CD14-positive monocyte (primary cell): ENCODE measurements around the gene KIZ. TPM values are rescaled to one million over a fixed set of nuclear protein-coding genes. Genes with fewer than 3 reads are reported as not detected.

Source experiments
- DNase-seq, 3 donors: peaks; one replicate each; pipeline ENCODE4 v3.0.0-alpha.2; 2011 to 2022
- H2AFZ ChIP-seq: 2 replicates; pipeline ENCODE4 v1.6.0; 2012; ENCODE audit warnings: mild to moderate bottlenecking, low read depth, low read length, inconsistent platforms; ENCODE audit not compliant: insufficient read depth, poor library complexity, severe bottlenecking
- H3K27ac ChIP-seq, 2 donors: 1 replicate in 1 of 2; 2 replicates in 1 of 2; pipeline ENCODE4 v1.5.1; 2012 to 2013; ENCODE audit warnings: low read length in 2 of 2, control low read depth in 1 of 2, inconsistent platforms in 1 of 2, low read depth in 1 of 2, mild to moderate bottlenecking in 1 of 2
- H3K27me3 ChIP-seq, 2 donors: one replicate each; pipeline versions ENCODE4 v1.6.0 to v1.6.1; 2011 to 2013; ENCODE audit warnings: low read length in 2 of 2; ENCODE audit not compliant: control insufficient read depth in 2 of 2, insufficient read depth in 2 of 2
- H3K36me3 ChIP-seq, 2 donors: replicated peaks in 1 of 2; 1 replicate in 1 of 2; 2 replicates in 1 of 2; pipeline versions ENCODE4 v1.5.1 to v1.6.1; 2012 to 2013; ENCODE audit warnings: low read length in 2 of 2, control low read depth in 1 of 2, inconsistent platforms in 1 of 2, mild to moderate bottlenecking in 1 of 2; ENCODE audit not compliant: insufficient read depth in 2 of 2, control insufficient read depth in 1 of 2
- H3K4me1 ChIP-seq, 2 donors: 1 replicate in 1 of 2; 2 replicates in 1 of 2; pipeline versions ENCODE4 v1.5.1 to v1.6.1; 2012 to 2013; ENCODE audit warnings: low read length in 2 of 2, control low read depth in 1 of 2, inconsistent platforms in 1 of 2, mild to moderate bottlenecking in 1 of 2, moderate library complexity in 1 of 2; ENCODE audit not compliant: insufficient read depth in 2 of 2, control insufficient read depth in 1 of 2
- H3K4me2 ChIP-seq: replicated peaks from 2 replicates; pipeline ENCODE3; 2012; ENCODE audit warnings: low read length, moderate library complexity, mild to moderate bottlenecking; ENCODE audit not compliant: poor library complexity, severe bottlenecking; ENCODE audit errors: extremely low read depth
- H3K4me3 ChIP-seq, 3 experiments: fragments of 200-600 bp in 1 of 3; sonication (generic) in 1 of 3; replicated peaks in 1 of 3; 1 replicate in 2 of 3; 2 replicates in 1 of 3; pipeline ENCODE4 v1.5.1; 2011 to 2013; ENCODE audit warnings: low read length in 3 of 3, mild to moderate bottlenecking in 3 of 3, control low read depth in 2 of 3, low read depth in 2 of 3, inconsistent platforms in 1 of 3, moderate library complexity in 1 of 3
- H3K79me2 ChIP-seq: 2 replicates; pipeline ENCODE4 v1.6.0; 2012; ENCODE audit warnings: mild to moderate bottlenecking, control low read depth, inconsistent platforms, low read length, moderate library complexity; ENCODE audit not compliant: insufficient read depth
- H3K9ac ChIP-seq: 2 replicates; pipeline ENCODE4 v1.6.0; 2017; ENCODE audit warnings: low read length, mild to moderate bottlenecking; ENCODE audit not compliant: insufficient read depth, poor library complexity, severe bottlenecking
- H3K9me3 ChIP-seq, 2 donors: replicated peaks in 1 of 2; 1 replicate in 1 of 2; 2 replicates in 1 of 2; pipeline versions ENCODE4 v1.5.1 to v1.6.1; 2012 to 2013; ENCODE audit warnings: low read length in 2 of 2, control low read depth in 1 of 2; ENCODE audit not compliant: control insufficient read depth in 1 of 2, insufficient read depth in 1 of 2
- H4K20me1 ChIP-seq: 2 replicates; pipeline ENCODE4 v1.6.0; 2012; ENCODE audit warnings: mild to moderate bottlenecking, low read length, control low read depth, moderate library complexity; ENCODE audit not compliant: insufficient read depth
- H3K27ac Mint-ChIP-seq, 7 donors: one replicate each; pipeline ENCODE4 v1.8.0; 2020; ENCODE audit warnings: mild to moderate bottlenecking in 7 of 7, mixed read lengths in 7 of 7, moderate library complexity in 6 of 7, inconsistent platforms in 2 of 7
- H3K27me3 Mint-ChIP-seq, 3 donors: one replicate each; pipeline ENCODE4 v1.8.0; 2021 to 2022; ENCODE audit warnings: low read depth in 3 of 3, mild to moderate bottlenecking in 3 of 3, mixed read lengths in 3 of 3, moderate library complexity in 3 of 3, inconsistent platforms in 1 of 3
- H3K36me3 Mint-ChIP-seq, 2 donors: one replicate each; pipeline ENCODE4 v1.8.0; 2020; ENCODE audit warnings: mixed read lengths in 2 of 2, inconsistent platforms in 1 of 2, mild to moderate bottlenecking in 1 of 2
- H3K4me1 Mint-ChIP-seq: one replicate; pipeline ENCODE4 v1.8.0; 2020; ENCODE audit warnings: mild to moderate bottlenecking, mixed read lengths
- H3K4me3 Mint-ChIP-seq, 2 donors: one replicate each; pipeline ENCODE4 v1.8.0; 2020; ENCODE audit warnings: mild to moderate bottlenecking in 2 of 2, mixed read lengths in 2 of 2, moderate library complexity in 1 of 2
- H3K9me3 Mint-ChIP-seq, 7 donors: one replicate each; pipeline ENCODE4 v1.8.0; 2020 to 2022; ENCODE audit warnings: mixed read lengths in 7 of 7, mild to moderate bottlenecking in 6 of 7, moderate library complexity in 6 of 7, inconsistent platforms in 2 of 7
- WGBS: methylation state at CpG from one replicate; pipeline ENCODE4 v1.1.5; 2013; ENCODE audit warnings: missing lambda C conversion rate; ENCODE audit not compliant: insufficient coverage; 5-methylcytosine and 5-hydroxymethylcytosine counted together
- intact Hi-C, 2 donors: fragments of 100-400 bp; cut with micrococcal nuclease; formaldehyde crosslinking; loops; one replicate each; pipeline versions ENCODE4 v1.15.0 to v1.15.1; 2023
- polyA plus RNA-seq, 3 donors: library from polyadenylated mRNA; depleted of rRNA in 1 of 3; unstranded in 2 of 3; stranded (reverse) in 1 of 3; fragments of 300-500 nt in 2 of 3; fragments of >200 nt in 1 of 3; fragmentation: Illumina TruSeq in 2 of 3; gene quantifications; 1 replicate in 2 of 3; 2 replicates in 1 of 3; pipeline ENCODE4 v1.2.3, GENCODE V29; 2012 to 2021
- TF ChIP-seq, protein P1 (sequence below): fragments of 200-600 bp; IDR thresholded peaks from one replicate; pipeline ENCODE4 v1.8.0; 2022; ENCODE audit warnings: antibody characterized with exemption, mild to moderate bottlenecking

Gene KIZ
- polyA plus RNA-seq, 3 donors: 7.2 to 13.2 (median 10.2) TPM

DNA sequence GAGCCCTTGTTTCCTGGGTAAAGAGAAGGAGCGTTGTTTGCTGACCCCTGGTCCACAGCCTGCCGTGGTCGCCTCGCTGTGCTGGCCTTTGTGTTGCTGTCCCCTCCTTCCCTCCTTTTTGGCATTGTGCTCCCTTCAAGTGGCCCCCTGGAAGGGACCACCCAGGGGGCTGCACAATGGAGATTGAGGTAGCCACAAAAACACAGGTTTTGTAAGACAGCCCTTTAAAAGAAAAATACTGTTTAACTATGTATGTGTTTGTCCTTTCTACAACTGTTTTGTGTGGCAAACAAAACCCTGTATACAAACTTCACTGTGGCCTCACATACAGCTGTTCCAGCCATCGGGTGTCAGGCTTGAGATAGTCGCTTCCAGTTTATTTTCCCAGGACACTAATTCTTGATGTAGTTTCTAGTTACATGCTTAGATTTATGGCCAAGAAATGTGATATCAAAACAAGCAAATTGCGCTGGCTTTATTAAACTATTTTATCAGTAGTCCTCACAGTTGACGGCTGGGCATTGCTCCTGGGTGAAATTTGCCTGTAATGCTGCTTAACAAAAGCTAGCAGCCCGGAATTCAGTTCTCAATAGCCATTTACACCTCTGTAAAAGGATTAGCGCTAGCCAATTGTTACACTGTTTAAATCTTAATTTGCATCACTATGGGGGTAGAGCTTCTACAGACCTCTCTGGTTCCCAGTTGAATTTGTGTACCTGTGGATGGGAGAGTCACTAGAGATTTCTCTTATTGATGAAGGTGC is 64.1 kb downstream of the KIZ start:
- no peaks in the 10 kb centered on the region for H3K36me3 ChIP-seq
- intact Hi-C loops: no loop called here
- peaks cover 0 to 1% of the 10 kb centered on the region in 2 donors for H3K36me3 Mint-ChIP-seq
- no peaks in the 10 kb centered on the region for H3K4me1 ChIP-seq
- H3K4me1 Mint-ChIP-seq: peaks cover 4% of the 10 kb centered on the region
- no peak overlapping the region for H3K4me3 Mint-ChIP-seq
- H3K4me3 ChIP-seq: no peak overlapping the region
- H3K9me3 Mint-ChIP-seq: no peaks in the 10 kb centered on the region
- 100% methylated on average over 2 of the region's 10 CpGs for WGBS
- H3K79me2 ChIP-seq: no peaks in the 10 kb centered on the region
- TF ChIP-seq, protein P1, sequence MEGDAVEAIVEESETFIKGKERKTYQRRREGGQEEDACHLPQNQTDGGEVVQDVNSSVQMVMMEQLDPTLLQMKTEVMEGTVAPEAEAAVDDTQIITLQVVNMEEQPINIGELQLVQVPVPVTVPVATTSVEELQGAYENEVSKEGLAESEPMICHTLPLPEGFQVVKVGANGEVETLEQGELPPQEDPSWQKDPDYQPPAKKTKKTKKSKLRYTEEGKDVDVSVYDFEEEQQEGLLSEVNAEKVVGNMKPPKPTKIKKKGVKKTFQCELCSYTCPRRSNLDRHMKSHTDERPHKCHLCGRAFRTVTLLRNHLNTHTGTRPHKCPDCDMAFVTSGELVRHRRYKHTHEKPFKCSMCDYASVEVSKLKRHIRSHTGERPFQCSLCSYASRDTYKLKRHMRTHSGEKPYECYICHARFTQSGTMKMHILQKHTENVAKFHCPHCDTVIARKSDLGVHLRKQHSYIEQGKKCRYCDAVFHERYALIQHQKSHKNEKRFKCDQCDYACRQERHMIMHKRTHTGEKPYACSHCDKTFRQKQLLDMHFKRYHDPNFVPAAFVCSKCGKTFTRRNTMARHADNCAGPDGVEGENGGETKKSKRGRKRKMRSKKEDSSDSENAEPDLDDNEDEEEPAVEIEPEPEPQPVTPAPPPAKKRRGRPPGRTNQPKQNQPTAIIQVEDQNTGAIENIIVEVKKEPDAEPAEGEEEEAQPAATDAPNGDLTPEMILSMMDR: no peak
- H3K9me3 ChIP-seq: no peaks in the 10 kb centered on the region
- H3K27ac ChIP-seq: no peak overlapping the region
- no peaks in the 10 kb centered on the region for H4K20me1 ChIP-seq
- peaks cover 0 to 1% (median 0%) of the 10 kb centered on the region in 3 donors for H3K27me3 Mint-ChIP-seq
- H3K9ac ChIP-seq: no peak overlapping the region
- no peak overlapping the region for H3K4me2 ChIP-seq
- DNase-seq: no peak
- no peaks in the 10 kb centered on the region for H3K27me3 ChIP-seq
- no peak overlapping the region for H2AFZ ChIP-seq
- H3K27ac Mint-ChIP-seq: no peak overlapping the region

GRCh38 chr20:21190869-21191268 is 65.0 kb downstream of the KIZ start:
- Mint-ChIP-seq H3K36me3 (peaks cover 0 to 1% of the 10 kb centered on the region in 2 donors), H3K4me3 (no peak overlapping the region), H3K27ac (no peak overlapping the region), H3K9me3 (no peaks in the 10 kb centered on the region), H3K4me1 (peaks cover 4% of the 10 kb centered on the region), H3K27me3 (peaks cover 0 to 1% (median 0%) of the 10 kb centered on the region in 3 donors)
- Histone ChIP-seq H3K4me2 (no peak overlapping the region), H3K27ac (no peak overlapping the region), H2AFZ (no peak overlapping the region), H3K36me3 (no peaks in the 10 kb centered on the region), H3K9me3 (no peaks in the 10 kb centered on the region), H3K4me3 (no peak overlapping the region), H4K20me1 (no peaks in the 10 kb centered on the region), H3K9ac (no peak overlapping the region), H3K27me3 (no peaks in the 10 kb centered on the region), H3K79me2 (no peaks in the 10 kb centered on the region), H3K4me1 (no peaks in the 10 kb centered on the region)
- TF ChIP-seq, protein P1: no peak
- no CpG with 5 or more reads among the region's 1 CpG for WGBS
- no peak for DNase-seq
- intact Hi-C loops: no loop called here
